ENCODE measurements around the gene TNFRSF18.

- TF ChIP-seq POLR2AphosphoS5 (IDR thresholded peaks at IDR 0.05) (no peak), CTCF (IDR thresholded peaks at IDR 0.05) (no peak)
Measured at GRCh38 chr1:1236945-1237873, 30.8 kb upstream of the TNFRSF18 start.

Measured in prostate gland (tissue), 2 donors.